OCI-LY3 (cell line): ENCODE results near the gene GUCY1A1.

Source experiments
- EZH2phosphoT487 ChIP-seq: fragments of 200-600 bp; shearing (Covaris generic); IDR thresholded peaks from 2 replicates; pipeline ENCODE4 v1.6.1; 2018; ENCODE audit warnings: antibody characterized with exemption, mixed run types, low read depth
- TF ChIP-seq, protein P1 (sequence below): fragments of 200-600, 300-600 bp; sonication (generic); IDR thresholded peaks from 2 replicates; pipeline ENCODE4 v1.5.1; 2014; ENCODE audit warnings: antibody characterized with exemption, low read length, low read depth

DNA sequence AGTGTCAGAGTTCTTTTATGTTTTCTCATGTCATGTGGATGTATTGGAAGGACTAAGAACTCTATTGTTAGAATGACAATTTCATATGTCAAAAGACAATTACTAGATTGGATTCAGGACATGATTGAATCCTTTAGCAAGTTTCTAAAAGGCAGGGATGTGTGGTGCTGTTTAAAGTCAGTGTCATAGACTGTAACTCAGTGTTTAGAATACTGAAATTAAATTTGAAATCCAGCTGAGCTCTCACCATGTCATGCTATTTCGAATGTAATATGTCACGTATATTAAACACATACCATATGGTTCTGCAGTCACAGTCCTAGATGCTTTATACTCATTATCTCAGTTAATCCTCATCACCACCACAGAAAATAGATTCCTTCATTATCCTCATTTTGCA is 100.0 kb downstream of the GUCY1A1 start:
- TF ChIP-seq, protein P1, sequence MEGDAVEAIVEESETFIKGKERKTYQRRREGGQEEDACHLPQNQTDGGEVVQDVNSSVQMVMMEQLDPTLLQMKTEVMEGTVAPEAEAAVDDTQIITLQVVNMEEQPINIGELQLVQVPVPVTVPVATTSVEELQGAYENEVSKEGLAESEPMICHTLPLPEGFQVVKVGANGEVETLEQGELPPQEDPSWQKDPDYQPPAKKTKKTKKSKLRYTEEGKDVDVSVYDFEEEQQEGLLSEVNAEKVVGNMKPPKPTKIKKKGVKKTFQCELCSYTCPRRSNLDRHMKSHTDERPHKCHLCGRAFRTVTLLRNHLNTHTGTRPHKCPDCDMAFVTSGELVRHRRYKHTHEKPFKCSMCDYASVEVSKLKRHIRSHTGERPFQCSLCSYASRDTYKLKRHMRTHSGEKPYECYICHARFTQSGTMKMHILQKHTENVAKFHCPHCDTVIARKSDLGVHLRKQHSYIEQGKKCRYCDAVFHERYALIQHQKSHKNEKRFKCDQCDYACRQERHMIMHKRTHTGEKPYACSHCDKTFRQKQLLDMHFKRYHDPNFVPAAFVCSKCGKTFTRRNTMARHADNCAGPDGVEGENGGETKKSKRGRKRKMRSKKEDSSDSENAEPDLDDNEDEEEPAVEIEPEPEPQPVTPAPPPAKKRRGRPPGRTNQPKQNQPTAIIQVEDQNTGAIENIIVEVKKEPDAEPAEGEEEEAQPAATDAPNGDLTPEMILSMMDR: no peak
- no peak for TF ChIP-seq EZH2phosphoT487
